OCI-LY7 (cell line): ENCODE results near the gene CFAP61. TPM values are rescaled to one million over a fixed set of nuclear protein-coding genes. Genes with fewer than 3 reads are reported as not detected.

Experiments used
- BruUV-seq: library from RNA; stranded (reverse); fragments of 400-500 nt; replicated peaks from 2 replicates; lab custom pipeline; 2021; lab: Mats Ljungman, UMichigan
- CTCF ChIA-PET: fragments of 300-600 bp; sonication (Branson Sonifier 250); formaldehyde crosslinking; loops from one replicate; lab custom pipeline; 2022; ENCODE audit warnings: antibody characterized with exemption; ENCODE audit not compliant: unreplicated experiment; lab: Charles Lee
- POLR2A ChIA-PET: fragments of 300-600 bp; sonication (Branson Sonifier 250); formaldehyde crosslinking; loops from one replicate; lab custom pipeline; 2022; ENCODE audit warnings: antibody characterized with exemption; lab: Charles Lee
- DNase-seq: peaks from one replicate; pipeline ENCODE4 v3.0.0-alpha.2; 2015; ENCODE audit warnings: low spot score
- H2AFZ ChIP-seq: fragments of 200-600 bp; sonication (generic), shearing (Covaris generic); 2 replicates; pipeline ENCODE4 v1.6.1; 2014; ENCODE audit warnings: mild to moderate bottlenecking, antibody characterized with exemption, low read length, moderate library complexity
- H3K27ac ChIP-seq: fragments of 200-600 bp; sonication (generic); 2 replicates; pipeline ENCODE4 v1.5.1; 2014; ENCODE audit warnings: mixed run types, low read depth, mild to moderate bottlenecking, moderate library complexity, low read length, inconsistent platforms; ENCODE audit not compliant: poor library complexity, severe bottlenecking
- H3K36me3 ChIP-seq: fragments of 200-600 bp; sonication (generic); 2 replicates; pipeline ENCODE4 v1.6.1; 2014; ENCODE audit warnings: mild to moderate bottlenecking, antibody characterized with exemption, low read length, moderate library complexity, mixed read lengths; ENCODE audit not compliant: insufficient read depth
- H3K4me1 ChIP-seq: fragments of 200-600 bp; sonication (generic); 2 replicates; pipeline ENCODE4 v1.5.1; 2014; ENCODE audit warnings: mild to moderate bottlenecking, low read length; ENCODE audit not compliant: insufficient read depth, poor library complexity, severe bottlenecking
- H3K4me2 ChIP-seq: fragments of 200-600 bp; sonication (generic); 2 replicates; pipeline ENCODE4 v1.6.1; 2014; ENCODE audit warnings: mild to moderate bottlenecking, low read length
- H3K4me3 ChIP-seq: fragments of 200-600 bp; sonication (generic); 2 replicates; pipeline ENCODE4 v1.5.1; 2014; ENCODE audit warnings: mild to moderate bottlenecking, low read depth, low read length; ENCODE audit not compliant: poor library complexity, severe bottlenecking
- H3K79me2 ChIP-seq: fragments of 200-600 bp; sonication (generic); 2 replicates; pipeline ENCODE4 v1.6.1; 2016; ENCODE audit warnings: low read depth, mild to moderate bottlenecking, low read length, moderate library complexity, mixed read lengths; ENCODE audit not compliant: insufficient read depth
- H3K9me2 ChIP-seq: fragments of 200-600 bp; sonication (generic); 2 replicates; pipeline ENCODE4 v1.6.1; 2016; ENCODE audit warnings: mild to moderate bottlenecking, low read length, mixed read lengths; ENCODE audit not compliant: insufficient read depth
- H3K9me3 ChIP-seq: fragments of 200-600 bp; sonication (generic); 2 replicates; pipeline ENCODE4 v1.6.1; 2014; ENCODE audit warnings: mild to moderate bottlenecking, mixed run types, low read length, mixed read lengths
- H4K20me1 ChIP-seq: fragments of 200-600 bp; sonication (generic); 2 replicates; pipeline ENCODE4 v1.6.1; 2014; ENCODE audit warnings: mild to moderate bottlenecking, antibody characterized with exemption, low read length, moderate library complexity, mixed read lengths; ENCODE audit not compliant: insufficient read depth
- CTCF ChIP-seq: fragments of 200-600 bp; sonication (generic); conservative IDR thresholded peaks from 2 replicates; pipeline ENCODE4 v1.5.1; 2014; ENCODE audit warnings: mild to moderate bottlenecking, antibody characterized with exemption, low read length, moderate library complexity, mixed read lengths
- intact Hi-C: fragments of 100-400 bp; cut with micrococcal nuclease; formaldehyde crosslinking; loops from one replicate; pipeline ENCODE4 v1.10.0; 2022; ENCODE audit not compliant: unreplicated experiment
- small RNA-seq: library from RNA; depleted of rRNA; stranded (forward); fragments of <200 nt; gene quantifications from one replicate; pipeline ENCODE3, GENCODE V24; 2014
- total RNA-seq, 2 experiments: library from RNA; depleted of rRNA in 1 of 2; stranded (reverse); fragments of >200 nt in 1 of 2; shearing (Covaris generic) in 1 of 2; gene quantifications; 2 replicates each; pipeline ENCODE4 v1.2.3, GENCODE V29; 2014 to 2022

Gene CFAP61
- total RNA-seq, 2 experiments from 2014 or later, result 0.06 TPM; not detected in 1

DNA sequence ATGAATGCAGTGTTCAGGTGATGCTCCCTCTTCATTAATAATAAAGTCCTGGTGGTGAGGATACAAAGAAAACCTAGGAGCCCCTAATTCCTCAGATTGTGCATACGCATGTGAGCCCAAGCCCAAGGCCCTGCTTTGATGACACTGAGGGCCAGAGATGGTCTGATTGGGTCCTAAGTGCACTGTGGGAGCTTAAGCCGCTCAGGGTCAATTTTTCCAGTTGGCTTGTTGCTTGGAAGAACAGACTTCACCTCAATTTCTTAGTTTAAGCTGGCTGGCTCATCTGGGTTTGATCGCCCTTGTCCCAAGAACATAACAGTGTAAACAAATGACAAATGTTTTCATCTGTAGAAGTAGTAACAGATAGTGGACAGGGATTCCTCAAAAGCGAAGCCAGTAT is 357.0 kb downstream of the CFAP61 start:
- CTCF ChIA-PET, result no interaction called here
- no peak overlapping the region for H2AFZ ChIP-seq
- intact Hi-C loops, result no loop called here
- no peaks in the 10 kb centered on the region for H3K9me2 ChIP-seq
- DNase-seq, result no peak
- no peaks in the 10 kb centered on the region for H3K4me1 ChIP-seq
- no peak for TF ChIP-seq CTCF
- H3K4me3 ChIP-seq, result no peak overlapping the region
- H3K27ac ChIP-seq, result no peak overlapping the region
- BruUV-seq, result no TSS peak
- H3K4me2 ChIP-seq, result no peak overlapping the region
- POLR2A ChIA-PET, result no interaction called here
- H4K20me1 ChIP-seq, result no peaks in the 10 kb centered on the region
- H3K36me3 ChIP-seq, result no peaks in the 10 kb centered on the region
- no peaks in the 10 kb centered on the region for H3K9me3 ChIP-seq
- H3K79me2 ChIP-seq, result no peaks in the 10 kb centered on the region

Small RNA genes within 50 kb of the gene (small RNA-seq; reads per million reads assigned to genes)
- not detected for gene RN7SL690P

Other genes starting within 250 kb of the CFAP61 start
- gene NAA20, start 35.2 kb upstream of the CFAP61 start, total RNA-seq (2014; rRNA removed; shearing (Covaris generic)), result 37.5 and 44.6 TPM in 2 replicates
- 59.9 and 62.4 TPM in 2 replicates for gene NAA20, start 35.2 kb upstream of the CFAP61 start, total RNA-seq (2022)
- gene CRNKL1, start 66 bp upstream of the CFAP61 start, total RNA-seq (2014; rRNA removed; shearing (Covaris generic)), result 13.9 and 18.6 TPM in 2 replicates
- gene CRNKL1, start 66 bp upstream of the CFAP61 start, total RNA-seq (2022), result 20.0 and 21.2 TPM in 2 replicates